Ovary (tissue), 9 donors: ENCODE data around the gene UBQLN2. TPM values are rescaled to one million over a fixed set of nuclear protein-coding genes. Genes with fewer than 3 reads are reported as not detected.
"Not testable (repeated sequence)": the region's sequence is repeated elsewhere in the genome, so short reads cannot be mapped to it uniquely, and the experiment has no call there.

Experiments used
- DNase-seq, 5 donors: peaks; one replicate each; pipeline ENCODE4 v3.0.0-alpha.2; 2019 to 2020
- H3K27ac ChIP-seq, 2 donors: fragments of 200-600 bp; one replicate each; pipeline versions ENCODE4 v1.5.1 to v1.8.0; 2019 to 2022
- H3K27me3 ChIP-seq: fragments of 200-600 bp; one replicate; pipeline ENCODE4 v1.8.0; 2022
- H3K36me3 ChIP-seq: fragments of 200-600 bp; sonication (generic); one replicate; pipeline ENCODE4 v1.5.1; 2019
- H3K4me1 ChIP-seq: one replicate; pipeline ENCODE4 v1.8.1; 2013; ENCODE audit warnings: mild to moderate bottlenecking, moderate library complexity; ENCODE audit not compliant: insufficient read depth
- H3K4me3 ChIP-seq: fragments of 200-600 bp; sonication (generic); one replicate; pipeline ENCODE4 v1.5.1; 2017
- H3K9me3 ChIP-seq, 2 donors: fragments of 200-600 bp in 1 of 2; sonication (generic) in 1 of 2; one replicate each; pipeline versions ENCODE4 v1.5.1 to v1.8.1; 2013 to 2019; ENCODE audit warnings: mild to moderate bottlenecking in 1 of 2, moderate library complexity in 1 of 2
- EP300 ChIP-seq: sonication (generic); formaldehyde crosslinking; IDR thresholded peaks from one replicate; pipeline ENCODE4 v1.6.1; 2017; ENCODE audit warnings: antibody characterized with exemption
- POLR2A ChIP-seq: fragments of 450-650 bp; IDR thresholded peaks from one replicate; pipeline ENCODE4 v1.6.1; 2017; ENCODE audit warnings: antibody characterized with exemption, mild to moderate bottlenecking, moderate library complexity
- WGBS, 3 donors: extraction: QIAGEN DNeasy Blood & Tissue Kit in 1 of 3; methylation state at CpG; one replicate each; pipeline versions ENCODE4 v1.1.5 to v1.1.7; 2013 to 2017; 5-methylcytosine and 5-hydroxymethylcytosine counted together
- intact Hi-C, 4 donors: fragments of 100-400 bp; cut with DNase I; formaldehyde crosslinking; loops; one replicate each; pipeline versions ENCODE4 v1.11.0 to v1.15.1; 2022 to 2023
- polyA plus RNA-seq, 2 donors: library from polyadenylated mRNA; stranded (reverse); fragments of 200-250 nt in 1 of 2; fragments of 350-450 nt in 1 of 2; fragmentation: Illumina TruSeq in 1 of 2; extraction: RNeasy Lipid Tissue Mini Kit (QIAGEN cat#74804) in 1 of 2; gene quantifications; one replicate each; pipeline ENCODE4 v1.2.3, GENCODE V29; 2013 to 2014
- total RNA-seq, 7 donors: library from RNA; depleted of rRNA in 2 of 7; stranded (reverse); fragments of >200 nt in 2 of 7; fragmentation: NEBNext Ultra II Directional in 3 of 7; extraction: Animal tissue kit (Norgen Biotek cat#: 25700) in 3 of 7; gene quantifications; one replicate each; pipeline versions ENCODE4 v1.1.0 to v1.2.4, GENCODE V29; 2016 to 2023
- TF ChIP-seq, protein P1 (sequence below), 3 donors: fragments of 450-650 bp in 2 of 3; fragments of 200-600 bp in 1 of 3; IDR thresholded peaks; one replicate each; pipeline versions ENCODE4 v1.5.1 to v1.8.0; 2016 to 2022; ENCODE audit warnings: antibody characterized with exemption in 3 of 3, mild to moderate bottlenecking in 1 of 3
- donor health status: DM: no; HTN: no; CAD: no; lungs with moderate emphysema.
- donor health status: DM: no; HTN: no; CAD: no.
- donor health status: Bipolar disorder and iron deficiency.
- donor health status: DM: yes; HTN: yes; CAD: no.
- donor health status: DM: no; HTN: no; CAD: no.
- donor health status: DM: yes; HTN: yes; CAD: no.

Gene UBQLN2
- total and polyA plus RNA-seq, 9 donors, result 18.5 to 53.4 (median 34.2) TPM

DNA sequence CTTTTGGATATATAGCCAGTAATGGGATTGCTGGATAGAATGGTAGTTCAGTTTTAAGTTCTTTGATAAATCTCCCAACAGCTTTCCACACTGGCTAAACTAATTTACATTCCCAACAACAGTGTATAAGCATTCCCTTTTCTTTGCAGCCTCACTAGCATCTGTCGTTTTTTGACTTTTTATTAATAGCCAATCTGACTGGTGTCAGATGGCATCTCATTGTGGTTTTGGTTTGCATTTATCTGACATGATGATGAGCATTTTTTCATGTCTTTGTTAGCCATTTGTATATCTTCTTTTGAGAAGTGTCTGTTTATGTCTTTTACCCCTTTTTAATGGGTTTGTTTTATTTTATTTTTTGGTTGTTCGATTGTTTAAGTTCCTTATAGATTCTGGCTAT, 13.3 kb downstream of the UBQLN2 start:
- 62 to 71% (median 65%) methylated on average over 2 of the region's 2 CpGs for WGBS, 3 donors
- no peaks in the 10 kb centered on the region for H3K27me3 ChIP-seq
- no peaks in the 10 kb centered on the region for H3K4me1 ChIP-seq
- no peak overlapping the region for H3K4me3 ChIP-seq
- TF ChIP-seq EP300 (no peak), POLR2A (no peak)
- TF ChIP-seq, protein P1, sequence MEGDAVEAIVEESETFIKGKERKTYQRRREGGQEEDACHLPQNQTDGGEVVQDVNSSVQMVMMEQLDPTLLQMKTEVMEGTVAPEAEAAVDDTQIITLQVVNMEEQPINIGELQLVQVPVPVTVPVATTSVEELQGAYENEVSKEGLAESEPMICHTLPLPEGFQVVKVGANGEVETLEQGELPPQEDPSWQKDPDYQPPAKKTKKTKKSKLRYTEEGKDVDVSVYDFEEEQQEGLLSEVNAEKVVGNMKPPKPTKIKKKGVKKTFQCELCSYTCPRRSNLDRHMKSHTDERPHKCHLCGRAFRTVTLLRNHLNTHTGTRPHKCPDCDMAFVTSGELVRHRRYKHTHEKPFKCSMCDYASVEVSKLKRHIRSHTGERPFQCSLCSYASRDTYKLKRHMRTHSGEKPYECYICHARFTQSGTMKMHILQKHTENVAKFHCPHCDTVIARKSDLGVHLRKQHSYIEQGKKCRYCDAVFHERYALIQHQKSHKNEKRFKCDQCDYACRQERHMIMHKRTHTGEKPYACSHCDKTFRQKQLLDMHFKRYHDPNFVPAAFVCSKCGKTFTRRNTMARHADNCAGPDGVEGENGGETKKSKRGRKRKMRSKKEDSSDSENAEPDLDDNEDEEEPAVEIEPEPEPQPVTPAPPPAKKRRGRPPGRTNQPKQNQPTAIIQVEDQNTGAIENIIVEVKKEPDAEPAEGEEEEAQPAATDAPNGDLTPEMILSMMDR (IDR thresholded peaks at IDR 0.05), result no peak
- intact Hi-C loops, result no loop called here
- no peak overlapping the region for H3K27ac ChIP-seq
- no peak for DNase-seq
- no peaks in the 10 kb centered on the region for H3K9me3 ChIP-seq
- H3K36me3 ChIP-seq, result no peaks in the 10 kb centered on the region

- intact Hi-C loops, result no loop called here
- no peaks in the 10 kb centered on the region for H3K27me3 ChIP-seq
- H3K9me3 ChIP-seq, result no peaks in the 10 kb centered on the region
- H3K36me3 ChIP-seq, result no peaks in the 10 kb centered on the region
- TF ChIP-seq, protein P1 (IDR thresholded peaks at IDR 0.05), result no peak
- no peak for TF ChIP-seq EP300
- no peak for TF ChIP-seq POLR2A
- H3K4me3 ChIP-seq, result no peak overlapping the region
- H3K27ac ChIP-seq, result no peak overlapping the region
- DNase-seq, result no peak
- H3K4me1 ChIP-seq, result no peaks in the 10 kb centered on the region
- WGBS, 3 donors, result 77 to 80% (median 79%) methylated on average over 11 of the region's 11 CpGs
Measured at GRCh38 chrX:56588397-56589188, 25.2 kb downstream of the UBQLN2 start.

DNA sequence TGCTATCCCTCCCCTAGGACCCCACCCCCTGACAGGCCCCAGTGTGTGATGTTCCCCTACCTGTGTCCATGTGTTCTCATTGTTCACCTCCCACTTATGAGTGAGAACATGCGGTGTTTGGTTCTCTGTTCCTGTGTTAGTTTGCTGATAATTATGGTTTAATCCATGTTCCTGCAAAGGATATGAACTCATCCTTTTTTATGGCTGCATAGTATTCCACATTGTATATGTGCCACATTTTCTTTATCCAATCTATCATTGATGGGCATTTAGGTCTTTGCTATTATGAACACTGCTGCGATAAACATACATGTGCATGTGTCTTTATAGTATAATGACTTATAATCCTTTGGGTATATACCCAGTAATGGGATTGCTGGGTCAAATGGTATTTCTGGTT, 28.4 kb downstream of the UBQLN2 start:
- intact Hi-C loops, H3K4me3 ChIP-seq, H3K27me3 ChIP-seq, H3K27ac ChIP-seq, H3K4me1 ChIP-seq, DNase-seq, H3K36me3 ChIP-seq, H3K9me3 ChIP-seq: not testable (repeated sequence)
- WGBS, 3 donors, result 84 to 93% (median 85%) methylated on average over 2 of the region's 2 CpGs

DNA sequence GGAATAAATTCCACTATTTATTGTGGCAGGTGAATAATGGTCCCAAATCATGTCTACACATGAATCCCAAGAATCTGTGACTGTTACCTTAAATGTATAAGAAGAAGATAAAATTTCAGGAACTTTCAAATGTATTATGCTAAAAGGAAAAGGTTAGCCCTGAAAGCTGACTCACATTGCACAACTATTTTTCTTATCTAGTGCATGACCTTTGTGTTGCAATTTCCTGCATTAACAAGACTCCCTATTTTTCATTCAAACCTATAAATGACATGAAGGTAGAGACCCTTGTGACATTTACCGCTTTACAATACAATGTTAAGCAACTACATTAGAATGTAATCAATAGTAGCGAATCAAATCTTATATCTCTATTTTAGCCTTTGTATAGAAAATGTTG, 36.7 kb downstream of the UBQLN2 start:
- intact Hi-C loops, result no loop called here
- Histone ChIP-seq H3K27me3 (no peaks in the 10 kb centered on the region), H3K27ac (no peak overlapping the region), H3K4me3 (no peak overlapping the region), H3K4me1 (no peaks in the 10 kb centered on the region), H3K9me3 (no peaks in the 10 kb centered on the region), H3K36me3 (no peaks in the 10 kb centered on the region)
- DNase-seq, result no peak
- TF ChIP-seq EP300, result no peak
- TF ChIP-seq, protein P1 (IDR thresholded peaks at IDR 0.05), result no peak
- TF ChIP-seq POLR2A, result no peak
- WGBS, 3 donors, result 84 to 88% (median 85%) methylated on average over 2 of the region's 2 CpGs

GRCh38 chrX:56600987-56601386, 37.6 kb downstream of the UBQLN2 start:
- TF ChIP-seq EP300, result no peak
- TF ChIP-seq, protein P1 (IDR thresholded peaks at IDR 0.05), result no peak
- no peak for TF ChIP-seq POLR2A
- DNase-seq, result no peak
- H3K4me3 ChIP-seq, result no peak overlapping the region
- H3K27ac ChIP-seq, result no peak overlapping the region
- H3K27me3 ChIP-seq, result no peaks in the 10 kb centered on the region
- 47 to 61% (median 51%) methylated on average over 3 of the region's 3 CpGs for WGBS, 3 donors
- H3K36me3 ChIP-seq, result no peaks in the 10 kb centered on the region
- no peaks in the 10 kb centered on the region for H3K9me3 ChIP-seq
- intact Hi-C loops, result no loop called here
- H3K4me1 ChIP-seq, result no peaks in the 10 kb centered on the region
